ENCODE results near the gene EFCAB8. TPM values are rescaled to one million over a fixed set of nuclear protein-coding genes. Genes with fewer than 3 reads are reported as not detected.

EFCAB8 gene
- total and polyA plus RNA-seq, 7 donors, result 0.03 to 0.08 (median 0.04) TPM; not detected in 4

- H3K27ac ChIP-seq, result no peak overlapping the region
- DNase-seq (no peak), ATAC-seq (no peak)
- intact Hi-C loops (cut with DNase I), result no loop called here
- H3K4me1 ChIP-seq, result no peaks in the 10 kb centered on the region
- no peaks in the 10 kb centered on the region for H3K9me3 ChIP-seq
- H3K4me3 ChIP-seq, result no peak overlapping the region
- TF ChIP-seq CTCF (IDR thresholded peaks at IDR 0.05), result no peak
- peaks cover 12 to 88% of the 10 kb centered on the region in 2 donors for H3K36me3 ChIP-seq (ENCODE audit: insufficient read depth in 1 of 2, low read depth in 1 of 2)
- no peaks in the 10 kb centered on the region for H3K27me3 ChIP-seq (ENCODE audit: insufficient read depth in 3 of 3, low read length in 2 of 3)
- WGBS, 3 donors, result 82 to 89% (median 86%) methylated on average over 4 of the region's 4 CpGs
These were observed 18.8 kb upstream of the EFCAB8 start for GRCh38 chr20:32839982-32840285.

DNA sequence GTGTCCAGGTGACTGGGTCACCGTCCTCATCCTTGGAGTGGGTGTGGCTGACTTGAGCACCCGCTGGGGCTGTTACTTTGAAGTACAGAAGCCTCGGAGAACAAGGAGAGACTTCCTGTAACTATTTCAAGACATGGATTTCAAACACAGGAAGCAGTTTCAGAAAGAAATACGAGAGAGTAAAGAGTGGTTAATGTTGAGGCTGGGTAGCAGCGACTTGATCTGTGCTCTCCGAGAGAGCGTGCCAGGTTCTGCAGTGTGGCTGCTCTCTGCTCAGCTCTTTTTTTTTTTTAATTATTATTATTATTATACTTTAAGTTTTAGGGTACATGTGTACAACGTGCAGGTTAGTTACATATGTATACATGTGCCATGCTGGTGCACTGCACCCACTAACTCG lies 17.5 kb upstream of the EFCAB8 start:
- 70 to 80% (median 71%) methylated on average over 8 to 9 of the region's 9 CpGs for WGBS, 3 donors
- no peak for TF ChIP-seq CTCF (IDR thresholded peaks at IDR 0.05)

GRCh38 chr20:32841632-32842031 lies 17.1 kb upstream of the EFCAB8 start:
- DNase-seq (no peak), ATAC-seq (no peak)
- Histone ChIP-seq H3K4me1 (no peaks in the 10 kb centered on the region), H3K36me3 (ENCODE audit: insufficient read depth in 1 of 2, low read depth in 1 of 2) (peaks cover 13 to 88% of the 10 kb centered on the region in 2 donors), H3K27ac (no peak overlapping the region), H3K27me3 (ENCODE audit: insufficient read depth in 3 of 3, low read length in 2 of 3) (no peaks in the 10 kb centered on the region), H3K4me3 (no peak overlapping the region), H3K9me3 (no peaks in the 10 kb centered on the region)
- intact Hi-C loops (cut with DNase I), result no loop called here
- WGBS, 3 donors, result 63 to 70% (median 65%) methylated on average over 2 of the region's 2 CpGs
- TF ChIP-seq CTCF (IDR thresholded peaks at IDR 0.05), result no peak

More for the DNA sequence above, 17.5 kb upstream of the EFCAB8 start:
- ATAC-seq (no peak), DNase-seq (no peak)
- H3K9me3 ChIP-seq, result no peaks in the 10 kb centered on the region
- no peaks in the 10 kb centered on the region for H3K27me3 ChIP-seq (ENCODE audit: insufficient read depth in 3 of 3, low read length in 2 of 3)
- H3K4me1 ChIP-seq, result no peaks in the 10 kb centered on the region
- no peak overlapping the region for H3K27ac ChIP-seq
- no peak overlapping the region for H3K4me3 ChIP-seq
- H3K36me3 ChIP-seq (ENCODE audit: insufficient read depth in 1 of 2, low read depth in 1 of 2), result peaks cover 12 to 88% of the 10 kb centered on the region in 2 donors
- intact Hi-C loops (cut with DNase I), result no loop called here

- intact Hi-C loops (cut with DNase I), result no loop called here
- no peak overlapping the region for H3K27ac ChIP-seq
- DNase-seq (no peak), ATAC-seq (no peak)
- TF ChIP-seq CTCF (IDR thresholded peaks at IDR 0.05), result no peak
- WGBS, 3 donors, result 87 to 93% (median 88%) methylated on average over 8 of the region's 8 CpGs
- H3K27me3 ChIP-seq (ENCODE audit: insufficient read depth in 3 of 3, low read length in 2 of 3), result no peaks in the 10 kb centered on the region
- H3K4me3 ChIP-seq, result no peak overlapping the region
- H3K9me3 ChIP-seq, result no peaks in the 10 kb centered on the region
- H3K4me1 ChIP-seq, result no peaks in the 10 kb centered on the region
- peaks cover 17 to 88% of the 10 kb centered on the region in 2 donors for H3K36me3 ChIP-seq (ENCODE audit: insufficient read depth in 1 of 2, low read depth in 1 of 2)
These were observed 15.8 kb upstream of the EFCAB8 start for GRCh38 chr20:32842688-32843524.

GRCh38 chr20:32845786-32846185 lies 12.9 kb upstream of the EFCAB8 start:
- DNase-seq (no peak), ATAC-seq (no peak)
- Histone ChIP-seq H3K4me1 (no peaks in the 10 kb centered on the region), H3K9me3 (no peaks in the 10 kb centered on the region), H3K4me3 (no peak overlapping the region), H3K27ac (no peak overlapping the region), H3K36me3 (ENCODE audit: insufficient read depth in 1 of 2, low read depth in 1 of 2) (peaks cover 9 to 86% of the 10 kb centered on the region in 2 donors), H3K27me3 (ENCODE audit: insufficient read depth in 3 of 3, low read length in 2 of 3) (no peaks in the 10 kb centered on the region)
- WGBS, 3 donors, result 86 to 92% (median 89%) methylated on average over 2 of the region's 2 CpGs
- intact Hi-C loops (cut with DNase I), result no loop called here
- TF ChIP-seq CTCF (IDR thresholded peaks at IDR 0.05), result no peak
